Measurements from ENCODE around the gene NEURL4. TPM values are rescaled to one million over a fixed set of nuclear protein-coding genes. Genes with fewer than 3 reads are reported as not detected.
A peak's percentile ranks its signal among the peaks of the same experiment; 100 is the strongest.

NEURL4 gene
- total RNA-seq, 1 donor from 2014 or later: 75.2 TPM

GRCh38 chr17:7294614-7295153 lies 34.5 kb downstream of the NEURL4 start, which contains the start of gene YBX2:
Gene YBX2 (minus strand): TSS chr17:7294639. CDS start chr17:7294500, 139 bp downstream.
- peak; percentile 68 for DNase-seq (ENCODE audit: low spot score, unreplicated experiment)
- H3K9me3 Mint-ChIP-seq (ENCODE audit: low read depth): no peaks in the 10 kb centered on the region
- H3K27ac Mint-ChIP-seq: no peak within 1 kb of the TSS
- no peaks in the 10 kb centered on the region for H3K36me3 Mint-ChIP-seq (ENCODE audit: insufficient read depth)
- TF ChIP-seq CTCF (IDR thresholded peaks at IDR 0.05; ENCODE audit: unreplicated experiment): no peak
- H3K4me3 Mint-ChIP-seq (ENCODE audit: low read depth): peak within 1 kb of the TSS; percentile 61
- peaks cover 8% of the 10 kb centered on the region for H3K4me1 Mint-ChIP-seq (ENCODE audit: low read depth)
- H3K27me3 Mint-ChIP-seq: peaks cover 53% of the 10 kb centered on the region

GRCh38 chr17:7293816-7294613 lies 35.1 kb downstream of the NEURL4 start:
- Mint-ChIP-seq H3K36me3 (ENCODE audit: insufficient read depth) (no peaks in the 10 kb centered on the region), H3K27ac (no peak overlapping the region), H3K27me3 (peaks cover 53% of the 10 kb centered on the region), H3K4me1 (ENCODE audit: low read depth) (peaks cover 8% of the 10 kb centered on the region), H3K9me3 (ENCODE audit: low read depth) (no peaks in the 10 kb centered on the region), H3K4me3 (ENCODE audit: low read depth) (peak overlapping the region; percentile 20)
- no peak for TF ChIP-seq CTCF (IDR thresholded peaks at IDR 0.05; ENCODE audit: unreplicated experiment)
- DNase-seq (ENCODE audit: low spot score, unreplicated experiment): peak; percentile 39

- no peak overlapping the region for H3K27ac Mint-ChIP-seq
- peaks cover 56% of the 10 kb centered on the region for H3K27me3 Mint-ChIP-seq
- H3K4me3 Mint-ChIP-seq (ENCODE audit: low read depth): no peak overlapping the region
- TF ChIP-seq CTCF (IDR thresholded peaks at IDR 0.05; ENCODE audit: unreplicated experiment): no peak
- H3K4me1 Mint-ChIP-seq (ENCODE audit: low read depth): peaks cover 8% of the 10 kb centered on the region
- H3K9me3 Mint-ChIP-seq (ENCODE audit: low read depth): no peaks in the 10 kb centered on the region
- H3K36me3 Mint-ChIP-seq (ENCODE audit: insufficient read depth): no peaks in the 10 kb centered on the region
- no peak for DNase-seq (ENCODE audit: low spot score, unreplicated experiment)
These were observed 36.0 kb downstream of the NEURL4 start for GRCh38 chr17:7293159-7293558.

DNA sequence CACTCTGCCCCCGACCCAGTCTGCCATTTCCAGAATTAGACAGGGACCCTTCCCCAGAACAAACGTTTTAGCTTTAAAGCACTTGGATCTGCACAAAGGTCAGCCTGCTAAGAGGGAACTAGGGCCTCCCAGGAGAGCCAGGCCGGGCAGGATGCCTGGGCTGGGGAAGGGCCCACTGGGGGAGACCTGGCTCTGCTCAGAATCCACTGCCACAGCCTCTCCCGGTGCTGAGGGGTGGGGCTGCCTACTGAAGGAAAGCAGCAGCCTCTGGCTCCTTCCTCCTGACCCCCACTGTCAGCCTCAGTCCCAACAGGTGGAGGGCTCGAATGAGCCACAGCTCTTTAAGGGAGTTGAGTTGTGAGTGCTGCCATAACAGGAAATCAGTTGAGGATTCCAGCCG lies 36.4 kb downstream of the NEURL4 start:
- Mint-ChIP-seq H3K27me3 (peaks cover 57% of the 10 kb centered on the region), H3K36me3 (ENCODE audit: insufficient read depth) (no peaks in the 10 kb centered on the region), H3K9me3 (ENCODE audit: low read depth) (no peaks in the 10 kb centered on the region), H3K4me3 (ENCODE audit: low read depth) (no peak overlapping the region), H3K27ac (no peak overlapping the region), H3K4me1 (ENCODE audit: low read depth) (peaks cover 8% of the 10 kb centered on the region)
- TF ChIP-seq CTCF (IDR thresholded peaks at IDR 0.05; ENCODE audit: unreplicated experiment): no peak
- DNase-seq (ENCODE audit: low spot score, unreplicated experiment): no peak

GRCh38 chr17:7292194-7292593 lies 36.9 kb downstream of the NEURL4 start:
- no peaks in the 10 kb centered on the region for H3K9me3 Mint-ChIP-seq (ENCODE audit: low read depth)
- no peaks in the 10 kb centered on the region for H3K36me3 Mint-ChIP-seq (ENCODE audit: insufficient read depth)
- DNase-seq (ENCODE audit: low spot score, unreplicated experiment): no peak
- H3K4me3 Mint-ChIP-seq (ENCODE audit: low read depth): no peak overlapping the region
- peaks cover 57% of the 10 kb centered on the region for H3K27me3 Mint-ChIP-seq
- TF ChIP-seq CTCF (IDR thresholded peaks at IDR 0.05; ENCODE audit: unreplicated experiment): no peak
- H3K4me1 Mint-ChIP-seq (ENCODE audit: low read depth): peaks cover 8% of the 10 kb centered on the region
- H3K27ac Mint-ChIP-seq: no peak overlapping the region

Measured in progenitor cell of endocrine pancreas (in vitro differentiated cells).